NCI-H1048 (cell line): ENCODE data around the gene DPH3.

ENCODE experiments used
- DNase-seq: peaks from one replicate; lab custom pipeline; 2025; lab: John Stamatoyannopoulos, UW

Gene DPH3

GRCh38 chr3:16233806-16234205, 30.9 kb downstream of the DPH3 start:
- DNase-seq: no peak

DNA sequence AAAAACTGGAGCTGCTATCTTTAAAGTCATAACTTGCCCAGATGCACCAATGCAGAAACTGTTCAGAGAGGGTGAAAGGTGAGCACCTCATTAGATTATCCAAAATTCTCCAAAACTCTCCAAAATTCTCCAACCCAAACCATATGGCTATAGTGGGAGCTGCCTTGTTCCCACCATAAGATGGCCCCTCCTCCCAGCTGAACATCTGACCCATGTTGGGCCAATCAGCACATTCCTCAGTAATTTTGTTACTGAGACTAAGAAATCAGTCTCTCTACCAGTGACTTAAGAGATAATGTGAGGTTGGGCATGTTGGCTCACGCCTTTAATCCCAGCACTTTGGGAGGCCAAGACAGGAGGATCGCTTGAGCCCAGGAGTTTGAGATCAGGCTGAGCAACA, 32.8 kb downstream of the DPH3 start:
- DNase-seq: no peak

- DNase-seq: no peak
Measured at GRCh38 chr3:16229681-16230080, 35.1 kb downstream of the DPH3 start.

DNA sequence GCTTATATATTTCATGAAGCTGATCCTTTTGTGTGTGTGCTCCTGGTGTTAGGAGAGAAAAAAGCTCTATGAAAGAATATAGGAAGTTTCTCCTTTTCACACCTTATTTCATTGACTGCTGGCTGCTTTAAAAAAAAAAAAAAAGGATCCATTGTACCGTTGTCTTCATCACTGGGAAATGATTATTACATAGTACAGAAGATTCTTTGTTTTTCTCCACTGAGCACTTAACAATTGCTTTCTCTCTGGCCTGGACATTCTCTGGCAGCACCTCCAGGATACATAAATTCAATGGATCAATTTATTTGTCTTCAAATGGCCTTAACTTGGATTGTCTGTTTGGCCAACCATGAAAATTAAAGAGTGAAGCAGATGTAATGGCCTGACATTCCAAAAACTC, 37.2 kb downstream of the DPH3 start:
- no peak for DNase-seq

GRCh38 chr3:16224325-16224724, 40.4 kb downstream of the DPH3 start:
- DNase-seq: no peak

DNA sequence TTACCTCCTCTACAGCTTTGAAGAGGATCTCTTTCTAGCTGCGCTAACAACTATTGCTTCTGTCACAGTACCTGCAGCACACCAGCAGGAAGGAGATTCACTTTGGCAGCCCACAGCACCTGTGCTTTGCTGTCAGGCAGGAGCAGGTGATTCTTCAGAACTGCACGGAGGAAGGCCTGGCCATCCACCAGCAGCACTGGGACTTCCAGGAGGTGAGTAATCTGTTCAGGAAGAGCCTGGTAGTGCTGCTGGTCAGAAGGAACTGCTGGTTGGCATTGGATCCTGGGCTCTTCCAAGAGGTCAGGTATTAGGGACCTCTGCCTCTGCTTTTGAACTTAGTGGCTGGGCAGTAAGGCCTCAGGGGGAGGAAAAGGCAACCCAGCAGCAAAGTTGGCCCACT, 42.2 kb downstream of the DPH3 start:
- no peak for DNase-seq

- no peak for DNase-seq
Measured at GRCh38 chr3:16221990-16222389, 42.8 kb downstream of the DPH3 start.

- no peak for DNase-seq
Measured at GRCh38 chr3:16219777-16220176, 45.0 kb downstream of the DPH3 start.

DNA sequence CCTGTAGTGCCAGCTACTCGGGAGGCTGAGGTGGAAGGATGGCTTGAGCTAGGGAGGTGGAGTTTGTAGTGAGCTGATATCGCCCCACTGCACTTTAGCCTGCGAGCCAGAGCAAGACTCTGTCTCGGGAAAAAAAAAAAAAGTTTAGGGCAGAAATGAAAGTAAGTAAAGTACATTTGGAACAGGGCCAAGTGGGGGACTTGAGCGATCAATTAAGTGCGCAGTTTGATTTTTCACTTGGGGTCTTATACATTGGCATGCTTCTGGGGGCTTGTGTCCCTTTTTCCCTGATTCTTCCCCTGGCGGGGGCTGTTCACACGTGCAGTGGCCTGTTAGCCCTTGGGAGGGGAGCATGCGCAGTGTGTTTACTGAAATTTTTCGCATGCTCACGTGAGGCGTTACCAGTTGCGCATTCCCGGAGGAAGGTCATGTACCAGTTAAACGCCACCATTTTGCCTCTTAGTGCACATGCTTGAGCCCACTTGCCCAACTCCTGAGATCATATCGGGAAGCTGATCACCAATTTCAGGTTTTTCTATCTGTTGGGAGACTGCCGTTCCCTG, 48.3 kb downstream of the DPH3 start:
- no peak for DNase-seq

GRCh38 chr3:16214366-16214765, 50.4 kb downstream of the DPH3 start:
- no peak for DNase-seq

DNA sequence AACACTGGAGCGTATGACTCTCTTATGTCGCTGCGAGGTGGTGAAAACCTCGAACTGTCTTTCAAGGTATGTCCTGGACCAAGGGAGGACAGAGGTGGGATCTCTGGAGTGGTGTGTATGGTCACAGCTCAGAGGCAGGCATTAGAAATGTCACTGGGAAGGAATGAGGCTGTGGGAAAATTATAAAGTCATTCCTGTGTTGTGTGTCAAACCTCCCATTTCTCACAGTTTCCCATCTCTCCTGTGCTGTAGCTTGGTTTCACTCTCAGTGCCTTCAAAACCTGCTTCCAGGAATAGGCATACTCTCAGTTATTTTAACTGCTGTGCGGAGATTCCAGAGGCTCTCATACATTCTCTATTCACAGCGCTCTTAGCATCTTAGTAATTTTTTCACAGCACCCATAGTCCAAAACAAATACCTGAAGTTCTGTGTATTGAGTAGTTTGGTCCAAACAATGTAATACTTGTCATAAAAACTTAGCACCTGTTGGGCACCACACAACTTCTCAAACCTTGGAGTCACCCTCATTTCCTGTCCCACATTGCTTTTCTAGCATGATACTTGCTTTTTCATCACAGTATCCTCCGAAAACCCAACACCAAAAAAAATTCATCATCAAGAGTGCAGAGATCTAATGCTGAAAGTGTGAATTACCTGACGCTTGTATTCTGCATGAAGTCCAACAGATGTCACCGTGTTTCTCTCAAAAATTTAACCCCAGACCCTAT, 53.4 kb downstream of the DPH3 start:
- no peak for DNase-seq
